Lower lobe of right lung (tissue), 2 donors: ENCODE data around the gene NAV2. TPM values are rescaled to one million over a fixed set of nuclear protein-coding genes. Genes with fewer than 3 reads are reported as not detected.

Source experiments
- ATAC-seq, 2 donors: fragments of 200-7000 bp; cut with Tn5 transposase; one replicate each; pipeline ENCODE4 v1.9.1; 2020 to 2022; ENCODE audit warnings: mild to moderate bottlenecking in 2 of 2, moderate library complexity in 2 of 2
- DNase-seq: peaks from one replicate; pipeline ENCODE4 v3.0.0-alpha.2; 2020
- H3K27ac ChIP-seq: fragments of 200-600 bp; one replicate; pipeline ENCODE4 v1.8.0; 2022
- H3K27me3 ChIP-seq: fragments of 200-600 bp; one replicate; pipeline ENCODE4 v1.8.0; 2022; ENCODE audit warnings: low read depth
- H3K36me3 ChIP-seq: fragments of 200-600 bp; one replicate; pipeline ENCODE4 v1.8.0; 2022; ENCODE audit warnings: mild to moderate bottlenecking
- H3K4me1 ChIP-seq: fragments of 200-600 bp; one replicate; pipeline ENCODE4 v1.8.0; 2022
- H3K4me3 ChIP-seq: fragments of 200-600 bp; one replicate; pipeline ENCODE4 v1.8.0; 2022; ENCODE audit warnings: mild to moderate bottlenecking
- H3K9me3 ChIP-seq: fragments of 200-600 bp; one replicate; pipeline ENCODE4 v1.8.0; 2022
- intact Hi-C: fragments of 100-400 bp; cut with DNase I; formaldehyde crosslinking; loops from one replicate; pipeline ENCODE4 v1.11.0; 2022
- total RNA-seq: library from RNA; stranded (reverse); fragmentation: NEBNext Ultra II Directional; extraction: Animal tissue kit (Norgen Biotek cat#: 25700); gene quantifications from one replicate; pipeline ENCODE4 v1.2.1, GENCODE V29; 2021
- TF ChIP-seq, protein P1 (sequence below): fragments of 200-600 bp; IDR thresholded peaks from one replicate; pipeline ENCODE4 v1.8.0; 2022; ENCODE audit warnings: antibody characterized with exemption, mild to moderate bottlenecking
- donor health status: DM: no; HTN: yes; CAD: no; lungs with severe emphysema.

Gene NAV2
- total RNA-seq, 1 donor from 2014 or later, result 36.9 TPM

DNA sequence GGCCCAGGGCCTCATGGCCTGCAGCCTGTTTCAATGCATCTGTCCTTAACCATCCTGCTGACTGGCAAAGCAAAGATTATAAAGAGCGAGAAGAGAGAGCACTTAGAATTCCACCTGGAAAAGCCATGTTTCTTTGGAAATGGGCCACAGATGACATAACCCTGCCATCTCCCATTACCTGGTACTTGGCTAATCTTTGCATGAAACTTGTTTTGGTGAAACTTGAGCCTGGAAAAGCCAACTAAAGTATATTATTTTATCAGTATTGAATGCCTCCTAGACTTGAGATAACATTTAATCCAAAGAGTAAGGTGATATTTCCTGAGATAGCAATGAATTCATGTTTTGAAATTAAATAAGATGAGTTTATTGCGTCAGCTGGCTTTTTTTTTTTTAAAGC lies 72.6 kb downstream of the NAV2 start:
- H3K4me3 ChIP-seq, result no peak overlapping the region
- H3K27ac ChIP-seq, result no peak overlapping the region
- ATAC-seq, result peak; percentile 20 to 26
- H3K9me3 ChIP-seq, result no peaks in the 10 kb centered on the region
- intact Hi-C loops, result no loop called here
- DNase-seq, result no peak
- no peaks in the 10 kb centered on the region for H3K36me3 ChIP-seq
- no peaks in the 10 kb centered on the region for H3K27me3 ChIP-seq
- H3K4me1 ChIP-seq, result peaks cover 8% of the 10 kb centered on the region
- TF ChIP-seq, protein P1, sequence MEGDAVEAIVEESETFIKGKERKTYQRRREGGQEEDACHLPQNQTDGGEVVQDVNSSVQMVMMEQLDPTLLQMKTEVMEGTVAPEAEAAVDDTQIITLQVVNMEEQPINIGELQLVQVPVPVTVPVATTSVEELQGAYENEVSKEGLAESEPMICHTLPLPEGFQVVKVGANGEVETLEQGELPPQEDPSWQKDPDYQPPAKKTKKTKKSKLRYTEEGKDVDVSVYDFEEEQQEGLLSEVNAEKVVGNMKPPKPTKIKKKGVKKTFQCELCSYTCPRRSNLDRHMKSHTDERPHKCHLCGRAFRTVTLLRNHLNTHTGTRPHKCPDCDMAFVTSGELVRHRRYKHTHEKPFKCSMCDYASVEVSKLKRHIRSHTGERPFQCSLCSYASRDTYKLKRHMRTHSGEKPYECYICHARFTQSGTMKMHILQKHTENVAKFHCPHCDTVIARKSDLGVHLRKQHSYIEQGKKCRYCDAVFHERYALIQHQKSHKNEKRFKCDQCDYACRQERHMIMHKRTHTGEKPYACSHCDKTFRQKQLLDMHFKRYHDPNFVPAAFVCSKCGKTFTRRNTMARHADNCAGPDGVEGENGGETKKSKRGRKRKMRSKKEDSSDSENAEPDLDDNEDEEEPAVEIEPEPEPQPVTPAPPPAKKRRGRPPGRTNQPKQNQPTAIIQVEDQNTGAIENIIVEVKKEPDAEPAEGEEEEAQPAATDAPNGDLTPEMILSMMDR, result no peak

DNA sequence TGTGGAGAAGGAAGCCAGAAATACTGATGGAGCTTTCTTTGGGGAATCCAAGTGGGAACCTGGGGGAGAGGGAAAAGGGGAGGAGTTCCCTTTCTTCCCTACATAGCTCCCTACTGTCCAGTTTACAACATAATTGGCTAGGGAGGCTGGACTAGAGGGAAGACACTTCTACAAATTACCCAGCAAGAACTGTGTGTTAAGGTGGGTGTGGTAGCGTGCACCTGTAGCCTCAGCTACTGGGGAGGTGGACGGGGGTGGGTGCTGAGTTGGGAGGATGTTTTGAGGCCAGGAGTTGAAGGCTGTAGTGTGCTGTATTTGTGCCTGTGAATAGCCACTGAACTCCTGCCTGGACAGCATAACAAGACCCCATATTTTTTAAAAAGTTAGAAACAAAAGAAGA lies 74.0 kb downstream of the NAV2 start:
- TF ChIP-seq, protein P1, result no peak
- no peak for ATAC-seq
- intact Hi-C loops, result no loop called here

DNA sequence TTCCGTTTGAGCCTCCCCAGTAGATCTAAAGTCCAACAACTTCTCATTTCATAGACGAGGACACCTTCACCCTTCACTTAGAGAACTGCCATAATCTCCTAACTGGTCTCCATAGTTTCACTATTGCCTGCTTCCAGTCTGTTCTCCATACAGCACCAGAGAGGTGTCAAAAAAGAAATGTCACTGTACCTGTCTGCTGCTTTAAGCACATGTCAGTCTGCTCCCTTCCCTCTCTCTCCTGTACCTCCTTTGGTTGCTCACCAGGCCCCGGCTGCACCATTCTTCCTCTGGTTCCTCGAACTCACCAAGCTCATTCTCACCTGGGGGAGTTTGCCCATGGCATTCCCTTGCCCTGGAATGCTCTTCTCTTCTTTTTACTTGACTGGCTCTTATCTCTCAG lies 75.8 kb downstream of the NAV2 start:
- peaks cover 26% of the 10 kb centered on the region for H3K4me1 ChIP-seq
- no peak for DNase-seq
- H3K9me3 ChIP-seq, result no peaks in the 10 kb centered on the region
- H3K4me3 ChIP-seq, result no peak overlapping the region
- ATAC-seq, result no peak
- no peaks in the 10 kb centered on the region for H3K27me3 ChIP-seq
- H3K27ac ChIP-seq, result no peak overlapping the region
- TF ChIP-seq, protein P1, result no peak
- intact Hi-C loops, result no loop called here
- H3K36me3 ChIP-seq, result no peaks in the 10 kb centered on the region

More for the DNA sequence above, 74.0 kb downstream of the NAV2 start:
- no peaks in the 10 kb centered on the region for H3K27me3 ChIP-seq
- no peaks in the 10 kb centered on the region for H3K9me3 ChIP-seq
- H3K4me1 ChIP-seq, result peaks cover 19% of the 10 kb centered on the region
- no peak for DNase-seq
- H3K36me3 ChIP-seq, result no peaks in the 10 kb centered on the region
- no peak overlapping the region for H3K27ac ChIP-seq
- no peak overlapping the region for H3K4me3 ChIP-seq

DNA sequence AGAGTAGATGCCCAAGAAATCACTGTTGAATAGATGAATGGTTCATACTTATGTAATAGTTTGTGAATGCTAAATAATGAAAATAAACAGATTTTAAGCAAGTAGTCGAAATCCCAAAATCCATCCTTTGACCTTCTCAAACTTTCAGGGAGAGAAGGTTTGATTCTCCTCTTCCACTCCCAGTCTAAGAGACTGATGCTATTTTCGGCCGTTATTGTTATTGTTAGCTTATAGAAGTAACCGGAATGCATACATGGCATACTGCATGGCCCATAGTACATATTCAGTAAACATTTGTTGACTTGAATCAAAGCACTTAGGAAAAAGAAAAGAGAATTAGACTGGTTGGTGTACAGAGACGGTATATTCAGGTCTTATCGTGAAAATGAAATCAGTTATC lies 76.6 kb downstream of the NAV2 start:
- Histone ChIP-seq H3K27me3 (no peaks in the 10 kb centered on the region), H3K4me3 (no peak overlapping the region), H3K27ac (no peak overlapping the region), H3K4me1 (peaks cover 26% of the 10 kb centered on the region), H3K9me3 (no peaks in the 10 kb centered on the region), H3K36me3 (no peaks in the 10 kb centered on the region)
- DNase-seq, result no peak
- TF ChIP-seq, protein P1, result no peak
- ATAC-seq, result no peak
- intact Hi-C loops, result no loop called here

DNA sequence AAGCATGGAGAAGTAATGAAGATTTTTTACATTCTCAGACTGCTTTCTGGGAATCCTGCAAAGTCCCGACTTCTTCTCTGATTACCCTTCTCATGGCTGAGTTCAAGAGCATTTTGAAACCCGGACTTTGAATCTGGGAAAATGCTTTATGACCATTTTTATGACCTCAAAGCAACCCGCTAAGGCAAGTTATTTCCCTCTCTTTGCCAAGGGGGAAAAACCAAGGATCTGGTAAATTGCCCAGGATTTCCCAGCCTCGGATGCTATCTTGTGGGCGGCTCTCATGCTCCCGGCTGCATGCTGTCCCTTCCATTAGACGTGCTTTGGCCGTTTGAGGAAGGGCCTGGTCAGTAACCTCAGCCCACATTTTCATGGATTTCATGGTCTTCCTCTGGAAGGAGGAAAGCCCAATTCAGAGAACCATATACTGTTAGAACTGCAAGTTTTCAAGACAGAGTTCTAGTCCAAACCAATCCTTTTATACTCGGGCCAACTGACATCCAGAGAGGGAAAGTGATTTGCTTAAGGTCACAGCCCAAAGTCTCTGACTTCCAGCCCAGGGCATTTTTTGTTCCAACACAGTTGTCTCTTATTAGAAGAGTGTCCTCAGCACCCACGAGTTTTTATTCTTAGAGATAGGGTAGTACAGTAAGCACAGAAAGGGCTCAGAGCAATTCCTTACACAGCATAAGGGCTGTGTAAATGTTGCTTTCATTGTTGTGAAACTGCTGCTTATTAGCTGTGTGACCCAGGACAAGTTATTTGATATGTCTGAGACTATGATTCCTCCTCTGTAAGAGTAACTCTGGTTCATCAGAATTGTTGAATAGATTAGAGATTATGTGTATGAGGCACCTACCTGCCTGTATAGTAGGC lies 77.4 kb downstream of the NAV2 start:
- no peaks in the 10 kb centered on the region for H3K9me3 ChIP-seq
- H3K27me3 ChIP-seq, result no peaks in the 10 kb centered on the region
- intact Hi-C loops, result no loop called here
- no peaks in the 10 kb centered on the region for H3K36me3 ChIP-seq
- peak; percentile 36 to 51 for ATAC-seq
- peaks cover 30% of the 10 kb centered on the region for H3K4me1 ChIP-seq
- no peak overlapping the region for H3K4me3 ChIP-seq
- TF ChIP-seq, protein P1, result no peak
- H3K27ac ChIP-seq, result no peak overlapping the region
- no peak for DNase-seq
